HEK293 (cell line): ENCODE data around the gene CASP6.

Source experiments
- CTCF ChIA-PET: fragments of 350-600 bp; formaldehyde crosslinking; extraction: SDS; loops from one replicate; lab custom pipeline; 2021; ENCODE audit warnings: antibody characterized with exemption; lab: Yijun Ruan, JAX
- POLR2A ChIA-PET: fragments of 300-600 bp; formaldehyde crosslinking; extraction: SDS; loops from one replicate; lab custom pipeline; 2020; ENCODE audit warnings: antibody characterized with exemption, inconsistent platforms; lab: Yijun Ruan, JAX
- H3K27ac ChIP-seq: fragments of 200-500 bp; sonication (Bioruptor generic); 2 replicates; pipeline ENCODE4 v1.5.1; 2014; ENCODE audit warnings: low read depth, low read length, control low read depth, inconsistent platforms; ENCODE audit errors: extremely low read depth
- H3K36me3 ChIP-seq, 2 experiments: fragments of 200-500 bp in 1 of 2; sonication (Bioruptor generic) in 1 of 2; 1 replicate in 1 of 2; 2 replicates in 1 of 2; pipeline ENCODE4 v1.5.1; 2014 to 2017; ENCODE audit warnings: inconsistent platforms in 2 of 2, low read length in 2 of 2; ENCODE audit not compliant: control insufficient read depth in 2 of 2, insufficient read depth in 1 of 2
- H3K4me1 ChIP-seq: fragments of 200-500 bp; sonication (Bioruptor generic); 2 replicates; pipeline ENCODE4 v1.5.1; 2014; ENCODE audit warnings: mild to moderate bottlenecking, low read length, inconsistent platforms; ENCODE audit not compliant: control insufficient read depth, insufficient read depth
- H3K4me3 ChIP-seq: 2 replicates; pipeline ENCODE4 v1.5.1; 2011; ENCODE audit warnings: low read depth, mild to moderate bottlenecking, control low read depth, low read length, moderate library complexity
- H3K9me3 ChIP-seq: fragments of 200-500 bp; sonication (Bioruptor generic); 2 replicates; pipeline ENCODE4 v1.5.1; 2014; ENCODE audit warnings: low read depth, low read length, inconsistent platforms; ENCODE audit not compliant: control insufficient read depth, insufficient read depth
- GLIS1 ChIP-seq: fragments of 450-650 bp; formaldehyde crosslinking; IDR thresholded peaks from 2 replicates; pipeline ENCODE4 v1.5.1; 2016; ENCODE audit warnings: missing biosample characterization, missing genetic modification characterization
- HIC1 ChIP-seq: fragments of 450-650 bp; formaldehyde crosslinking; IDR thresholded peaks from 2 replicates; pipeline ENCODE4 v1.5.1; 2016; ENCODE audit warnings: missing biosample characterization, missing genetic modification characterization
- KLF9 ChIP-seq: fragments of 450-650 bp; formaldehyde crosslinking; IDR thresholded peaks from 2 replicates; pipeline ENCODE4 v1.5.1; 2016; ENCODE audit warnings: missing biosample characterization, missing genetic modification characterization, low read depth
- PBX3 ChIP-seq: sonication (generic); formaldehyde crosslinking; IDR thresholded peaks from 2 replicates; pipeline ENCODE4 v1.8.1; 2022; ENCODE audit warnings: mild to moderate bottlenecking, moderate library complexity, missing genetic modification reagents
- PRDM1 ChIP-seq: fragments of 450-650 bp; formaldehyde crosslinking; IDR thresholded peaks from 2 replicates; pipeline ENCODE4; 2016; ENCODE audit warnings: missing biosample characterization, missing genetic modification characterization
- PRDM6 ChIP-seq: fragments of 450-650 bp; formaldehyde crosslinking; IDR thresholded peaks from 2 replicates; pipeline ENCODE4 v1.5.1; 2017; ENCODE audit warnings: missing biosample characterization, missing genetic modification characterization
- ZFP37 ChIP-seq: fragments of 450-650 bp; formaldehyde crosslinking; IDR thresholded peaks from 2 replicates; pipeline ENCODE4 v1.5.1; 2016; ENCODE audit warnings: missing biosample characterization, missing genetic modification characterization
- ZNF169 ChIP-seq: fragments of 450-650 bp; formaldehyde crosslinking; IDR thresholded peaks from 2 replicates; pipeline ENCODE4 v1.5.1; 2016; ENCODE audit warnings: missing biosample characterization, missing genetic modification characterization
- ZNF2 ChIP-seq: fragments of 450-650 bp; formaldehyde crosslinking; IDR thresholded peaks from 2 replicates; pipeline ENCODE4 v1.5.1; 2016; ENCODE audit warnings: missing biosample characterization, missing genetic modification characterization
- ZNF239 ChIP-seq: fragments of 450-650 bp; formaldehyde crosslinking; IDR thresholded peaks from 2 replicates; pipeline ENCODE4 v1.5.1; 2016; ENCODE audit warnings: missing biosample characterization, missing genetic modification characterization
- ZNF341 ChIP-seq: fragments of 450-650 bp; formaldehyde crosslinking; IDR thresholded peaks from 2 replicates; pipeline ENCODE4; 2016; ENCODE audit warnings: low read depth, missing biosample characterization, missing genetic modification characterization
- ZNF362 ChIP-seq: fragments of 450-650 bp; formaldehyde crosslinking; IDR thresholded peaks from 2 replicates; pipeline ENCODE4 v1.5.1; 2016; ENCODE audit warnings: missing biosample characterization, missing genetic modification characterization
- ZNF366 ChIP-seq: fragments of 450-650 bp; formaldehyde crosslinking; conservative IDR thresholded peaks from 2 replicates; pipeline ENCODE4 v1.5.1; 2016; ENCODE audit warnings: missing biosample characterization, missing genetic modification characterization
- ZNF473 ChIP-seq: fragments of 450-650 bp; formaldehyde crosslinking; IDR thresholded peaks from 2 replicates; pipeline ENCODE4 v1.5.1; 2017; ENCODE audit warnings: missing biosample characterization, missing genetic modification characterization
- ZNF623 ChIP-seq: fragments of 450-650 bp; formaldehyde crosslinking; IDR thresholded peaks from 2 replicates; pipeline ENCODE4 v1.5.1; 2016; ENCODE audit warnings: missing biosample characterization, missing genetic modification characterization
- ZNF654 ChIP-seq: fragments of 450-650 bp; formaldehyde crosslinking; IDR thresholded peaks from 2 replicates; pipeline ENCODE4 v1.5.1; 2016; ENCODE audit warnings: low read depth, missing biosample characterization, missing genetic modification characterization

CASP6 gene

GRCh38 chr4:109673303-109673702, 29.9 kb downstream of the CASP6 start (continued):
- TF ChIP-seq ZNF169 (tag by site-specific recombination) (no peak), ZNF654 (tag by site-specific recombination) (no peak), HIC1 (tag by site-specific recombination) (no peak), ZNF341 (tag by site-specific recombination) (no peak), PBX3 (no peak), ZNF2 (tag by site-specific recombination) (no peak), ZNF473 (tag by site-specific recombination) (no peak)

GRCh38 chr4:109672169-109672930, 30.9 kb downstream of the CASP6 start:
- no peaks in the 10 kb centered on the region for H3K36me3 ChIP-seq
- no peak for TF ChIP-seq ZNF2 (tag by site-specific recombination)
- no peak for TF ChIP-seq ZNF623
- no peaks in the 10 kb centered on the region for H3K4me1 ChIP-seq
- H3K27ac ChIP-seq: no peak overlapping the region
- no peak overlapping the region for H3K4me3 ChIP-seq
- ChIA-PET POLR2A (no interaction called here), CTCF (no interaction called here)
- no peaks in the 10 kb centered on the region for H3K9me3 ChIP-seq

- Histone ChIP-seq H3K9me3 (no peaks in the 10 kb centered on the region), H3K4me3 (no peak overlapping the region), H3K27ac (no peak overlapping the region), H3K4me1 (no peaks in the 10 kb centered on the region)
- CTCF ChIA-PET: interaction anchor here (0.7 kb wide), 1 partner anchor 18 kb away, joined by 3 read pairs; no protein-coding TSS in a partner anchor
- TF ChIP-seq ZNF362 (no peak), GLIS1 (tag by site-specific recombination) (no peak), ZFP37 (no peak), KLF9 (tag by site-specific recombination) (no peak)
- TF ChIP-seq, all 188 proteins: peak for 0
- POLR2A ChIA-PET: no interaction called here
- H3K36me3 ChIP-seq: no peaks in the 10 kb centered on the region
Observed at GRCh38 chr4:109671350-109671749, 31.9 kb downstream of the CASP6 start.

- TF ChIP-seq ZNF366 (tag by site-specific recombination): no peak
- no peak for TF ChIP-seq ZNF239 (tag by site-specific recombination)
- no peak for TF ChIP-seq PRDM6 (tag by site-specific recombination)
- peak; percentile 93 for TF ChIP-seq PRDM1 (tag by site-specific recombination)
- ChIA-PET POLR2A (no interaction called here), CTCF (interaction anchor here (0.6 to 1.2 kb wide), 2 partner anchors 36 to 264 kb away, joined by 3 read pairs; no protein-coding TSS in a partner anchor)
- Histone ChIP-seq H3K27ac (no peak overlapping the region), H3K4me1 (no peaks in the 10 kb centered on the region), H3K36me3 (peaks cover 0 to 3% of the 10 kb centered on the region in 2 experiments; a peak in 1 of 3 replicates), H3K4me3 (no peak overlapping the region), H3K9me3 (no peaks in the 10 kb centered on the region)
Observed at GRCh38 chr4:109665783-109666485, 37.3 kb downstream of the CASP6 start.
